GM23338 (cell line): ENCODE data around the gene ATP6V1E1.

Experiments
- CREB1 ChIP-seq: fragments of 250-450 bp; sonication (Bioruptor Pico); IDR thresholded peaks from 2 replicates; pipeline ENCODE4 v1.5.0; 2020; ENCODE audit warnings: low read depth, mild to moderate bottlenecking, moderate library complexity
- CTCF ChIP-seq, 2 experiments: fragments of 200-600 bp in 1 of 2; sonication (generic) in 1 of 2; conservative IDR thresholded peaks; 2 replicates each; pipeline versions ENCODE4 v1.5.1 to v1.6.1; 2016 to 2017; ENCODE audit warnings: antibody characterized with exemption in 2 of 2, low read depth in 2 of 2, mild to moderate bottlenecking in 2 of 2, moderate library complexity in 1 of 2
- ETS1 ChIP-seq: IDR thresholded peaks from 2 replicates; pipeline ENCODE4 v1.6.1; 2016; ENCODE audit warnings: antibody characterized with exemption
- EZH2 ChIP-seq: fragments of 200-600 bp; sonication (generic); IDR thresholded peaks from one replicate; pipeline ENCODE4 v1.8.0; 2017; ENCODE audit warnings: antibody characterized with exemption, mild to moderate bottlenecking, low read depth; ENCODE audit not compliant: unreplicated experiment
- EZH2phosphoT487 ChIP-seq: fragments of 200-600 bp; sonication (generic); IDR thresholded peaks from one replicate; pipeline ENCODE4 v1.8.1; 2018; ENCODE audit warnings: antibody characterized with exemption; ENCODE audit not compliant: unreplicated experiment
- JUNB ChIP-seq: IDR thresholded peaks from one replicate; pipeline ENCODE4 v1.6.1; 2016; ENCODE audit warnings: antibody characterized with exemption; ENCODE audit not compliant: unreplicated experiment
- POLR2AphosphoS5 ChIP-seq: IDR thresholded peaks from 2 replicates; pipeline ENCODE4 v1.6.1; 2016; ENCODE audit warnings: antibody characterized with exemption, low read depth
- REST ChIP-seq: IDR thresholded peaks from one replicate; pipeline ENCODE4 v1.6.1; 2018; ENCODE audit warnings: antibody characterized with exemption; ENCODE audit not compliant: unreplicated experiment
- STAT1 ChIP-seq: IDR thresholded peaks from one replicate; pipeline ENCODE4 v1.6.1; 2016; ENCODE audit warnings: antibody characterized with exemption; ENCODE audit not compliant: unreplicated experiment
- ZNF331 ChIP-seq: fragments of 250-450 bp; sonication (Bioruptor Pico); IDR thresholded peaks from 2 replicates; pipeline ENCODE4 v1.5.0; 2020; ENCODE audit warnings: low read depth, mild to moderate bottlenecking, moderate library complexity
- ZNF462 ChIP-seq: fragments of 250-450 bp; sonication (Bioruptor Pico); IDR thresholded peaks from 2 replicates; pipeline ENCODE4 v1.5.0; 2020; ENCODE audit warnings: mild to moderate bottlenecking, moderate library complexity

GRCh38 chr22:17633217-17633997 is 4.9 kb upstream of the ATP6V1E1 start:
- TF ChIP-seq REST (no peak), CTCF (conservative IDR thresholded peaks at IDR 0.05; ENCODE audit: low read depth in 2 of 2) (no peak), POLR2AphosphoS5 (no peak), JUNB (no peak), EZH2 (no peak), ETS1 (no peak), CREB1 (CRISPR knock-in tag) (no peak), EZH2phosphoT487 (no peak), ZNF331 (CRISPR knock-in tag) (no peak), ZNF462 (CRISPR knock-in tag) (no peak), STAT1 (no peak)
